Smooth muscle cell (in vitro differentiated cells): Measurements from ENCODE around the gene MKNK1. TPM values are rescaled to one million over a fixed set of nuclear protein-coding genes. Genes with fewer than 3 reads are reported as not detected.

Source experiments
- DNase-seq: peaks from one replicate; lab custom pipeline; 2025; ENCODE audit not compliant: unreplicated experiment; lab: John Stamatoyannopoulos, UW
- H2AFZ ChIP-seq: fragments of 200-600 bp; sonication (generic); 2 replicates; pipeline ENCODE4 v1.6.0; 2016; ENCODE audit warnings: antibody characterized with exemption, low read depth, mild to moderate bottlenecking
- H3F3A ChIP-seq: fragments of 200-600 bp; sonication (generic); 2 replicates; pipeline ENCODE4 v1.6.0; 2017; ENCODE audit warnings: antibody characterized with exemption, low read depth
- H3K27ac ChIP-seq: fragments of 200-600 bp; sonication (generic); 2 replicates; pipeline ENCODE4 v1.5.1; 2016; ENCODE audit warnings: low read depth, mild to moderate bottlenecking
- H3K27me3 ChIP-seq: fragments of 200-600 bp; sonication (generic); 2 replicates; pipeline ENCODE4 v1.6.1; 2016; ENCODE audit warnings: low read depth, mild to moderate bottlenecking
- H3K36me3 ChIP-seq: fragments of 200-600 bp; sonication (generic); 2 replicates; pipeline ENCODE4 v1.5.1; 2016; ENCODE audit warnings: low read depth
- H3K4me1 ChIP-seq: fragments of 200-600 bp; sonication (generic); 2 replicates; pipeline ENCODE4 v1.5.1; 2016; ENCODE audit warnings: low read depth
- H3K4me2 ChIP-seq: fragments of 200-600 bp; sonication (generic); 2 replicates; pipeline ENCODE4 v1.6.0; 2016; ENCODE audit warnings: mild to moderate bottlenecking
- H3K4me3 ChIP-seq: fragments of 200-600 bp; sonication (generic); 2 replicates; pipeline ENCODE4 v1.5.1; 2016; ENCODE audit warnings: mild to moderate bottlenecking
- H3K79me2 ChIP-seq: fragments of 200-600 bp; sonication (generic); 2 replicates; pipeline ENCODE4 v1.6.0; 2016; ENCODE audit warnings: low read depth, mild to moderate bottlenecking
- H3K9ac ChIP-seq: fragments of 200-600 bp; sonication (generic); 2 replicates; pipeline ENCODE4 v1.6.0; 2016; ENCODE audit warnings: low read depth
- H3K9me3 ChIP-seq: fragments of 200-600 bp; sonication (generic); replicated peaks from 2 replicates; pipeline ENCODE4 v1.5.1; 2016; ENCODE audit warnings: low read depth
- H4K20me1 ChIP-seq: fragments of 200-600 bp; sonication (generic); 2 replicates; pipeline ENCODE4 v1.6.0; 2016; ENCODE audit warnings: low read depth
- WGBS: methylation state at CpG from one replicate; pipeline ENCODE4 v1.1.7; 2016; ENCODE audit warnings: low lambda C conversion rate; 5-methylcytosine and 5-hydroxymethylcytosine counted together
- polyA plus RNA-seq: library from polyadenylated mRNA; unstranded; fragments of >200 nt; fragmentation: Nextera tagmentation; extraction: Ambion mirVana; gene quantifications from 2 replicates; pipeline ENCODE4 v1.2.1, GENCODE V29; 2016
- total RNA-seq: library from RNA; depleted of rRNA; stranded (reverse); fragments of >200 nt; gene quantifications from 2 replicates; pipeline ENCODE4 v1.2.3, GENCODE V29; 2014
- TF ChIP-seq, protein P1 (sequence below): fragments of 200-600 bp; sonication (generic); IDR thresholded peaks from 2 replicates; pipeline ENCODE4 v1.5.1; 2017; ENCODE audit warnings: borderline replicate concordance, mild to moderate bottlenecking, antibody characterized with exemption; ENCODE audit not compliant: insufficient read depth, poor library complexity, severe bottlenecking

MKNK1 gene
- total and polyA plus RNA-seq, 2 experiments from 2014 or later, result 11.7 to 18.7 TPM

DNA sequence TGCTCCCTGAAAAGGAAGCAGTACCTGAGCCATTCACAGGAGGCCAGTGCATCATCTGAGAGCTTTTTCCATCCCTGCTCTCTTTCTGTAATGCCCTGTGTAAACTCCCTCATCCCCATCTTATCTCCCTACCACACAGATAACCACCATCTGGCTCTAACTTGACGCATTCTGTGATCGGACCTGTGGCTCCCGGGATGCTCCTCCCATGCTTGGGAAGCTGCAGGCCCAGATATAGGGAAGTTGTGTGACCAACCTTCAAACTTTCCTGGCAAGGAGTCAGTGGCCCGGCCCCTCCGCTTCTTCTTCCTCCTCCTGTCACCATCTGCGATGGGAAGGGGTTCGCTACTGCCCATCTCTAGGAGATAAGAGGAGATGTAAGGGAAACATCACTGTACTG is 21.1 kb downstream of the MKNK1 start:
- Histone ChIP-seq H3K9me3 (no peaks in the 10 kb centered on the region), H3K4me2 (no peak overlapping the region), H3K9ac (no peak overlapping the region), H2AFZ (no peak overlapping the region), H3K27me3 (no peaks in the 10 kb centered on the region), H3K79me2 (no peaks in the 10 kb centered on the region), H3K27ac (no peak overlapping the region), H3K4me3 (no peak overlapping the region), H3K4me1 (no peaks in the 10 kb centered on the region), H4K20me1 (no peaks in the 10 kb centered on the region), H3F3A (no peaks in the 10 kb centered on the region), H3K36me3 (peaks cover 9% of the 10 kb centered on the region)
- no peak for DNase-seq
- TF ChIP-seq, protein P1, sequence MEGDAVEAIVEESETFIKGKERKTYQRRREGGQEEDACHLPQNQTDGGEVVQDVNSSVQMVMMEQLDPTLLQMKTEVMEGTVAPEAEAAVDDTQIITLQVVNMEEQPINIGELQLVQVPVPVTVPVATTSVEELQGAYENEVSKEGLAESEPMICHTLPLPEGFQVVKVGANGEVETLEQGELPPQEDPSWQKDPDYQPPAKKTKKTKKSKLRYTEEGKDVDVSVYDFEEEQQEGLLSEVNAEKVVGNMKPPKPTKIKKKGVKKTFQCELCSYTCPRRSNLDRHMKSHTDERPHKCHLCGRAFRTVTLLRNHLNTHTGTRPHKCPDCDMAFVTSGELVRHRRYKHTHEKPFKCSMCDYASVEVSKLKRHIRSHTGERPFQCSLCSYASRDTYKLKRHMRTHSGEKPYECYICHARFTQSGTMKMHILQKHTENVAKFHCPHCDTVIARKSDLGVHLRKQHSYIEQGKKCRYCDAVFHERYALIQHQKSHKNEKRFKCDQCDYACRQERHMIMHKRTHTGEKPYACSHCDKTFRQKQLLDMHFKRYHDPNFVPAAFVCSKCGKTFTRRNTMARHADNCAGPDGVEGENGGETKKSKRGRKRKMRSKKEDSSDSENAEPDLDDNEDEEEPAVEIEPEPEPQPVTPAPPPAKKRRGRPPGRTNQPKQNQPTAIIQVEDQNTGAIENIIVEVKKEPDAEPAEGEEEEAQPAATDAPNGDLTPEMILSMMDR, result no peak
- 81% methylated on average over 7 of the region's 7 CpGs for WGBS

DNA sequence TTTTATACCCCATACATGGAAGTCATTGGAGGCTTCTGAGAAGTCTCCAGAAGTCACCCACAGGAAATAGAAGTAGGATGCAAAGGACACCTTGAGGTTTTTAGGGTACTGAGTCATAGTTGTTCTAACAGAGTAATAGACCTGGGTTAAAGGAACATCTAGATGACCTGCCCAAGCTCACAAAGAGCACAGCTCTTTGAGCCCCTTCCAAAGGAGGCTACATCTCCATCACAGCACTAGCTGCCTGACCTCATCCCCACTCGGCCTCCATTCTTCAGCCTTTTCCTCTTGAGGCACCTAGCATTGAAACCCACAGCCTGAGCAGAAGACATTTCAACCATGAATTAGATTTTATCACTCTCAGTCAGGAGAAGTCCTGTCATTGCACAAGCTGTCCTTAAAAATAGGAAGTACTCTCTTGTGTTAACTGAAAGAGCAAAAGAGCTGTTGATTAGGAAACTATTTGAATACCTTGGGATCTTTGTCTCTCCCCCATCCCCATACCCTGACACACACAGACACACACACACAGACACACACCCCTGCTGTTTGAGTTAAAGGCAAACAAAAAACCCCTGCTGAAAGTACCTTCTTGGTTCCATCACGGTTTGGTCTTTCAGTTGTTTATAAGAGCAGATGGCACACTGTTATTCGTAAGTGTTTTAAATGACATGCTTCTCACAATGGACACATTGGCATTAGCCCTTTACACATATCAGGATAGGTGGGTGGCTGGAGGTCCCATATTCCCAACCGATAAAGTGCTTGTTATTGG is 22.2 kb downstream of the MKNK1 start:
- Histone ChIP-seq H4K20me1 (no peaks in the 10 kb centered on the region), H3K79me2 (no peaks in the 10 kb centered on the region), H2AFZ (no peak overlapping the region), H3K9me3 (no peaks in the 10 kb centered on the region), H3K9ac (no peak overlapping the region), H3K36me3 (peaks cover 9% of the 10 kb centered on the region), H3K27ac (no peak overlapping the region), H3K4me3 (no peak overlapping the region), H3K27me3 (no peaks in the 10 kb centered on the region), H3F3A (no peaks in the 10 kb centered on the region), H3K4me1 (no peaks in the 10 kb centered on the region), H3K4me2 (no peak overlapping the region)
- 89% methylated on average over 4 of the region's 4 CpGs for WGBS
- DNase-seq, result no peak
- TF ChIP-seq, protein P1, result no peak

DNA sequence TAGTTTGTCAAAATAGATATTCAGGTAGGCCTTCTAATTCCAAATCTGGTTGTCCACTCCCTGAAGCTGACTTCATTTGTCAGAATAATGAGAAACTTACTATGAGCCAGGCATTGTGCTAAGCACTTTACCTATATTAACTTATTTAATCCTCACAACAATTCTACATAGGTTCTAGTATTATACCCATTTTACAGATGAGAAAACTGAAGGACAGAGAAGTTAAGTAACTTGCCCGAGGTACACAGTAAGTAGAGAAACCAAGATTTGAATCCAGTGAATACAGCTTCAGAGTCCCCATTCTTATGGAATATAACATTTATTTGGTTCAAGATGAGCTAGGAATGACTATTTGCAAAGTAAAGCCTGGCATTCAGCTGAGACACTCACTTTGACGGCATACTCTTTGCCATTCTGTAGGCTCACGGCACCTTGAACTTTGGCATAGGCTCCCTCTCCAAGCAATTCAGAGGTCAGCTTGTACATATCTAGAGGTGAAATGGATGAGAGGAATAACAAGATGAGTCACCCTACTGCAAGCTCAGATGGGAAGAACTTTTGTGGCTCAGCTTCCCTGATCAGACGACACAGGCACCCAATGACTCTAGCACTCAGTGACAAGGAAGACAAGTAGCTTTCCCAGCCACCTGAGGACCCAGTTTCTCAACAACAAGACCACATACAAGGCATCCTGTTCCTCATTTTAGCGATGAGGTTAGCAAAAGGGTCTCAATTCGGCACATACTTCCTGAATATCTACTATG is 23.7 kb downstream of the MKNK1 start:
- peaks cover 9% of the 10 kb centered on the region for H3K36me3 ChIP-seq
- no peaks in the 10 kb centered on the region for H3K79me2 ChIP-seq
- H3K4me3 ChIP-seq, result no peak overlapping the region
- H3K4me1 ChIP-seq, result no peaks in the 10 kb centered on the region
- H3K4me2 ChIP-seq, result no peak overlapping the region
- no peak overlapping the region for H3K9ac ChIP-seq
- H2AFZ ChIP-seq, result no peak overlapping the region
- DNase-seq, result no peak
- no peaks in the 10 kb centered on the region for H3K9me3 ChIP-seq
- H3K27me3 ChIP-seq, result no peaks in the 10 kb centered on the region
- WGBS, result 96% methylated on average over 6 of the region's 6 CpGs
- TF ChIP-seq, protein P1, result no peak
- H3K27ac ChIP-seq, result no peak overlapping the region
- no peaks in the 10 kb centered on the region for H3F3A ChIP-seq
- no peaks in the 10 kb centered on the region for H4K20me1 ChIP-seq
